ENCODE results near the gene PRTFDC1.
"Not testable (repeated sequence)": the region's sequence is repeated elsewhere in the genome, so short reads cannot be mapped to it uniquely, and the experiment has no call there.

PRTFDC1 gene

DNA sequence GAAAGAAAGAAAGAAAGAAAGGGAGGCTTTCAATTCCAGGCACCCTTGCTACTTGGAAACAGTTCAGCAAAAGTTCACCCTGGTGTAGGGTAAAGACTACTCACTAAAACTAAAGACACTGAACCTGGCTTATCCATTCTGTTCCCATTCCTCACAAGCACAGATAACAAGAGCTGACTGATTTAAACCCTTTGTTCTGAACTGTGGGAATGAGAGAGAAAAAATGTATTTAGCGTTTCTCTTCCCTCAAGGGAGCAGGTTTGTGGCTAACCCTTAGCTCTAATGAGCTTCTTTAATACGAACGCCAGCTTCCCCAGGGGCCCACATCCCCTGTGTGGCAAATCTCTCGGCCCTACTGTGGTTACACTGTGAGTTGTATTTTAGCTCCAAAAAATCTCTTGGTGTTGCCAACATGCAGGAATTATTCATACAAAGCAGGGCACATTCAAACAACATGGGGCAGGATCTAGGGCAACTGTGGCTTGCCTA is 23.3 kb downstream of the PRTFDC1 start:
- no peak for DNase-seq

DNA sequence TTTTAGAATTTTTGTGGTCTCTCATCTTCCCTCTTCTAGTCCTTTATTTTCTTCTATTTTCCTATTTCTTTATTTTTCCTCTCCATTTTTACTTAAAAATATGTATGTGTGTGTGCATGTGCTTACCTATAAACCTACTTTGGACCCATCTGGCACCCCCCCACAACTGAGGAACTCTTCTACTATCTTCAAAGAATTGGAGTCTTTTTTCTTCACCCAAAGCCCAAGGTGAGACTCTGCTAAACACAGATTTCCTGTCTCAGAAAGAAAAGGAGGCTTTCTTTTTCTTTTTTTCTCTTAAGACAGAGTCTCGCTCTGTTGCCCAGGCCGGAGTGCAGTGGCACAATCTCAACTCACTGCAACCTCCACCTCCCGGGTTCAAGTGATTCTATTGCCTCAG is 24.2 kb downstream of the PRTFDC1 start:
- DNase-seq, result no peak

DNA sequence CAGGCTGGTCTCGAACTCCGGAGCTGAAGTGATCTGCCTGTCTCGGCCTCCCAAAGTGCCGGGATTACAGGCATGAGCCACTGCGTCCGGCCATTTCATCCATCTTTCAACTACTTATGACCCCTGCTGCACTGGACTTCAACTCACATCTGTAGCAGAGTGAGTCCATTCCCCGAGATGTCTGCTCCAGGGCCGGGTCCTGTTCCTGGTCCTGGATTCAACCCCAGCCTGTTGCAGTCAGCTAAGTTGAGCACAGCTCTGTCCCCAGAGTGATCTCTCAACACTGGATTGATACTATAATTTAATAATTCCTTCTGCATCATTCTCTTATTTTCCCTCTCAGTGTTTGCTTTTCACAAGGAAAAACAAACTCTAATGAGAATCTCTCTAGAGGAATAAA is 25.8 kb downstream of the PRTFDC1 start:
- no peak for DNase-seq

DNA sequence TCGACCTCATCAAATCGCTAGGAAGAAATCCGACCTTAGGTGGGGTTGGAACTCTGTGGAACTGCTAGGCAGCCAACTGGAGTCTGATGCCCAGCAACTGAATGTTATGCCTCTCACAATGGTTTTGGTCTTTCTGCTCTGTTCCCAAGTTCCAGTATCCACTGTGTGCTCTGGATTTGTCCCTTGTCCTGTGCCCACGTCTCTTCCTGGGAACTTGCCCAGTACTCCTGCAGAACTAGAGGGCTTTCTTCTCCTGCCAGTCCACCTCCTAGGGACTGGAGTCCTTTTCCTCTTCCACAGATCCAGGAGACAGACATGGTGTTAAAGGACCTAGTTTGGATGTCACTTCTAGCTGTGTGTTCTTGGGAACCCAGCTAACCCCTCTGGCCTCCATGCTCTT is 26.6 kb downstream of the PRTFDC1 start:
- DNase-seq, result no peak

DNA sequence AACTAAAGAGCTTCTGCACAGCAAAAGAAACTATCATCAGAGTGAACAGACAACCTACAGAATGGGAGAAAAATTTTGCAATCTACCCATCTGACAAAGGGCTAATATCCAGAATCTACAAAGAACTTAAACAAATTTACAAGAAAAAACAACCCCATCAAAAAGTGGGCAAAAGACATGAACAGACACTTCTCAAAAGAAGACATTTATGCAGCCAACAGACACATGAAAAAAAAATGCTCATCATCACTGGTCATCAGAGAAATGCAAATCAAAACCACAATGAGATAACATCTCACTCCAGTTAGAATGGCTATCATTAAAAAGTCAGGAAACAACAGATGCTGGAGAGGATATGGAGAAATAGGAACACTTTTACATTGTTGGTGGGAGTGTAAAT is 27.9 kb downstream of the PRTFDC1 start:
- DNase-seq, result not testable (repeated sequence)

DNA sequence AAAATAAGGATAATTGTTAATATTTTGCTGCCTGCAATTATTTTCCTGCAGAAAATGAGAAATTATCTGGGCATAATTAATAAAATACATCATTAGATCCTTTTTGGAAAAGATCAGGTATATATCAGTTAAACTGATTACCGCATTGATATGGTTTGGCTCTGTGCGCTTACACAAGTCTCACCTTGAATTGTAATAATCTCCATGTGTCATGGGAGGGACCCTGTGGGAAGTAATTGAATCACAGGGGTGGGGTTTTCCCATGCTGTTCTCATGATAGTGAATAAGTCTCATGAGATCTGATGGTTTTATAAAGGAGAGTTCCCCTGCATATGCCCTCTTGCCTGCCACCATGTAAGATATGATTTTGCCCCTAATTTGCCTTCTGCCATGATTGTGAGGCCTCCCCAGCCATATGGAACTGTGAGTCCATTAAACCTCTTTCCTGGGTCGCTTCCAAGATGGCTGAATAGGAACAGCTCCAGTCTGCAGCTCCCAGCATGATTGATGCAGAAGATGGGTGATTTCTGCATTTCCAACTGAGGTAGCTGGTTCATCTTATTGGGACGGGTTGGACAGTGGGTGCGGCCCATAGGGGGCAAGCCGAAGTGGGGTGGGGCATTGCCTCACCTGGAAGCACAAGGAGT is 30.1 kb downstream of the PRTFDC1 start:
- peak; percentile 4 for DNase-seq

DNA sequence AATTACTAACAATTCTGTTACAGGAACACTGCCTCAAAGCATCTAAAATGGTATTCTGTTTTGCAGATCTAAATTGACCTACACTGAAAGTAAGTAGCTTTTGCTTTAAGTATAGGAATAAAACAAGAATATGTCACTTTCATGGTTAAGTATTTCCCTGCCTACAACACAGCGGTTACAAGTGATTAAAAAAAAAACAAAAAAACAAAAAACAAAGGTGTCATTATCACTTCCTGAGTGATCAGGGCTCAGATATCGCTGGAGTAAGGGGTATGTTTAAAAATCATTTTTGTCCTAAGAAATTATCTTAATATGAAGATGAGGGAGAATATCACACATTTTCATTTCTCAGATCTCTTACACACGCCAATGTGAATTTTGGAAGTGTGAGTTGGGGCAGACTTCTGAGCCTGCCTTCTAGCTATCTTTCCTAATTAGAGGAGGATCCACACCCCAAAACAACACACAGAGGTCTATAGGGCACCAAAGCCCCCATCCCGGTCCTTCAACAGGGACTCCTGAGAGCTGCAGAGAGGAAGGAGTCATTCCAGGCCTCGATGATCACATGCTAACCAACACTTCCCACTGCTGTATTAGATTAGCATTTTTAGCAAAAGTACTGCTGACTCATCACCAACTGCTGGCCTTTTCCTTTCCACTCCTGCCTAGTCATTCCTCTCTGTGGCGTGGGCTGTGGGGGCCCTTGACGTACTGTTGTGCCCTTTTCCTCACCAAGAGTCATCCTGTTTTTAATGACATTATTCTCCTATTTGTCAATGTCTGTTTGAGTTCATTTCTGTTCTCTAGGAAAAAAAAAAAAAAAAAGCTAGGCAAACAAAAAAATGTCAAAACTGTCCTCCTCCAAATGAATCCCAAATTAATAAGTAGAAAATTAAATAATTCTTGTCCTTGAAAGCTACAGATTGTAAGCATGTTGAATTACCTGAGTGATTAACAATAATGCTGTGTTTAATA is 31.2 kb downstream of the PRTFDC1 start:
- peak; percentile 35 for DNase-seq

DNA sequence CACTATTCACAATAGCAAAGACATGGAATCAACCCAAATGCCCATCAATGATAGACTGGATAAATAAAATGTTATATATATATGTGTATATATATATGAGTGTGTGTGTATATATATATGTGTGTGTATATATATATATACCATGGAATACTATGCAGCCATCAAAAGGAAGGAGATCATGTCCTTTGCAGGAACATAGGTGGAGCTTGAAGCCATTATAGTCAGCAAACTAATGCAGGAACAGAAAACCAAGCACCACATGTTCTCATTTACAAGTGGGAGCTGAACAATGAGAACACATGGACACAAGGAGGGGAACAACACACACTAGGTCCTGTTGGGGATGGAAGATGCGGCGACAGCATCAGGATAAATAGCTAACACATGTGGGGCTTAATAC is 32.2 kb downstream of the PRTFDC1 start:
- DNase-seq, result not testable (repeated sequence)

DNA sequence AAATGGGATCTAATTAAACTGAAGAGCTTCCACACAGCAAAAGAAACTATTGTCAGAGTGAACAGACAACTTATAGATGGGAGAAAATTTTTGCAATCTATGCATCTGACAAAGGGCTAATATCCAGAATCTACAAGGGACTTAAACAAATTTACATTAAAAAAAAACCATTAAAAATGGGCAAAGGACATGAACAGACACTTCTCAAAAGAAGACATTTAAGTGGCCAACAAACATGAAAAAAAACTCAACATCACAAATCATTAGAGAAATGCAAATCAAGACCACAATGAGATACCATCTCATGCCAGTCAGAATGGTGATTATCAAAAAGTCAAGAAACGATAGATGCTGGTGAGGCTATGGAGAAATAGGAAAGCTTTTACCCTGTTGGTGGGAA is 32.8 kb downstream of the PRTFDC1 start:
- not testable (repeated sequence) for DNase-seq

DNA sequence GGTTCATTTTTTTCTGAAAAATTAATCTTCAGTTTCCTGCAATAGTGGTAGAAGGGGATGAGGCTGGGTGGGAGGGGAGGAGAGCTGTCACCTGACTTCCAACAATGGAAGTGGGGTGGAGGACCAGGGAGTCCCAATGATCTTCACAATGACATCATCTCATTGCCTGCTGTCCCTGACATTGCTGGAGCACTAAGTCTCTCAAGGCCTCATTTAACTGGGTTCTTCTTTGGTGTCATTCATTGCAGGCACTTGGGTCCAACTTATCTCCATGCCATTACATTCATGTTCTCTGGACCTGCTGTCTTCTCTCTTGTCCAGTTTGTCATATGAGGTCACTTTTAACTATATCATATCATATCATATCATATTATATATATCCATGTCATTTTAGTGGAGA is 34.4 kb downstream of the PRTFDC1 start:
- no peak for DNase-seq

DNA sequence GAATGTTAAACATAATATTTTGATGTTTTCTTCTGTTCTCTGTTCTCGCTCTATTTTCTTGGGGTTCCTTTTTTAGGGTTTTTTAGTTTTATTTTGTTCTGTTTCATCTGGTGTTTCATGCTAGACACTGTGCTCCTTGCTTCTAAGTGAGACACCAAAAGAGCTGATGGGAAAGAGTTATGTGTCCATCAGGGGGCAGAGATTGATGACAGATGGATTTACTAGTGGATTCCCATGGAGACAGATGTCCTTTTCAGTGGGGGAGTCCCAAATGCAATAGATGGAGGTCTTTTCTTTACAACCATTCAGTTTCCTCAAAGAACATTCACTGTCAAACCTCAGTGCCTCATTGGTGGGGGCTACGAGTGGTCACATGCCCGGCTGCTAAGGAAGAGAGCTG is 34.9 kb downstream of the PRTFDC1 start:
- DNase-seq, result no peak

DNA sequence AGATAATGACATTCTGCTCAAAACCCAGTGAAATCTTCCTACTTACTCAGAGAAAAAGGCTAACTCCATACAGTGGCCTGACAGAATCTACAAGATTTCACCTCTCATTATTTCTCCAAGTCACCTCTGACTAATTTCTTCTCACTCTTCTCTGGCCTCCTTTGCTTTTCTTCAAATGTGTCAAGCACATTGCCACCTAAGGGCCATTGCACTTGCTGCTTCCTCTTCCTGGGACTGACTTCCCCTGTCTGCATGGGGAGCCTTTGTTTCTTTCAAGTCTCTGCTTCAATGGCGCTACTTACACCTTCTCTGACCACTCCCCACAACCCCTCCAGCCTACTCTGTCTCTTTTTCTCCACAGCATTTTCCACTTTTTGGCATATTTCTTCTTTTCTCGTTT is 36.0 kb downstream of the PRTFDC1 start:
- no peak for DNase-seq

DNA sequence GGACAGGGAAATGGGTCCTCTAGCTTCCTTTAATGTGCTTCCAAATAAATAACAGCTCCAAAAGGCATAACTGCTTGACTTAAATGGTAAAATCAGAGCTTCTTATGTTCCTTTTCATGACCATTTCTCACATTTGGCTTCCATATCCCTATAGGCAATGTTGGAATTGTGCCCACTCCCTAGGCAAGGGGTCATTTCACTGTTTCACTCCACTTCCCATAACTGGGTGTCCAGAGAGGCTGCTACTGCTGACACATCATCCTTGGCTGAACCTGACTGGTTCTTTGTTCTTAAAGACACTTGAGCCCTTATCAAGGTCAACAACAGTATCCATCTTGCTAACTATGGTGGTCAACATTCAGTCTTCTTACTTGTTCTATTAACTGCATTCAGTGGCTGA is 37.1 kb downstream of the PRTFDC1 start:
- no peak for DNase-seq

DNA sequence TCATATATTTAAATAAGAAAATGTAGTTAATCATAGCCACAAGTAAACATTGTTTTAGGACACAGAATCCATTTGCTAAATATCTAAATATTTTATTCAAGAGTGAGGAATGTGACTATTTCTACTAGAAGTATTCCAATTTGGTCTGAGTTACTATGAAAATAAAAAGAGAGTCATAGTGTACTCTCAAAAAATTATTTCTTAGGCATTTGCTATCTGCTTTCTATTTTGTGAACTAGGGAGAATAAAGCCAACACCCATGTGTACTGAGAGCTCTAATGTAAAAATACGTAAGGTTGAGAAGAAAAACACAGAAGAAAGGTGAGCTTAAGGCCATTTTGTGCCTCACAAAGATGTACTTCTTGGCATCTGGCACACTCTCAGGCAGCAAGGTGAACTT is 38.3 kb downstream of the PRTFDC1 start:
- DNase-seq, result no peak

DNA sequence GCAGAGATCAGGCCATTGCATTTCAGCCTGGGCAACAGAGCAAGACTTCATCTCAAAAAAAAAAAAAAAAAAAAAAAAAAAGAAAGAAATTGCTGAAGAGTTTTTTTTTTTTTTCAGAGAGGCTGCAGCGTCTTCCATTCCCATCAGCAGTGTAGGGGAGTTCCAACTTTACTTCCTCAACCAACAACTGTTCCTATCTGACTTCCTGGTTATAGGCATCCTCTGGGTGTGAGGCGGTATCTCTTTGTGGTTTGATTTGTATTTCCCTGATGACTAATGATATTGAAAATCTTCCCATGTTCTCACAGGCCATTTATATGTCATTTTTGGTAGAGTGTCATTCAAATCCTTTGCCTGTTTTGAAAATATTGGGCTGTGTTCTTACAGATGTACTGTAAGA is 40.2 kb downstream of the PRTFDC1 start:
- no peak for DNase-seq

DNA sequence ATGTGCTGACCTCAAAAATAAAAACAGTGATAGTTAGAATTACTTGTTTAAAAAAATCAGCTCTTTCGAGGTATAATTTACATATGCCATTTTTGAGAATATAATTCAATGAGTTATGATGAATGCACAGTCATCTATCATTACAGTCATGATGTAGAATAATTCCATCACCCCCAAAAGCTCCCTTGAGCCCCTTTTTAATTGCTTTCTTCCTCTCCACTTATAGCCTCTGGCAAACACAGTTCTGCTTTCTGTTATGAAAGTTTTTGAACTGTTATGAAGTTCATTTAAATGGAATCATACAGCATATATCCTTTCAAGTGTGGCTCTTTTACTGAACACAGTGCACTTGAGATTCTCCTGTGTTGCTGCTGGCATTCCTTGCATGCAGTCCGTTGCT is 41.4 kb downstream of the PRTFDC1 start:
- no peak for DNase-seq

DNA sequence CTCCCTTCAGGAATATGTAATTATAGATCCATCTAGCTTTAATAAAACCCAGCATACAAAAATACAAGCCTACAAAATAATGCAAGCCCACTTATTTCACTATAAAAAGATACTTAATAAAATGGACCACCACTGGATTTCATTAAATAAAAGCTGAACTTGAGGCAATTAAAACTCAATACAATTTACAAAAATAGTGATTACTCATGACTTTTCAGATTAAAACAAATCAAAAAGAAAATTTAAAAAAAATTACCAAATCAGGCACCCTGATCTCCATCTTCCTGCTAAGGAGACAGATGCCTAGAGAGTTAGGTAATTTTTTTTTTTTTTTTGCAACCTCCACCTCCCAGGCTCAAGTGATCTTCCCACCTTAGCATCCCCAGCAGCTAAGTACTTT is 41.8 kb downstream of the PRTFDC1 start:
- DNase-seq, result no peak

DNA sequence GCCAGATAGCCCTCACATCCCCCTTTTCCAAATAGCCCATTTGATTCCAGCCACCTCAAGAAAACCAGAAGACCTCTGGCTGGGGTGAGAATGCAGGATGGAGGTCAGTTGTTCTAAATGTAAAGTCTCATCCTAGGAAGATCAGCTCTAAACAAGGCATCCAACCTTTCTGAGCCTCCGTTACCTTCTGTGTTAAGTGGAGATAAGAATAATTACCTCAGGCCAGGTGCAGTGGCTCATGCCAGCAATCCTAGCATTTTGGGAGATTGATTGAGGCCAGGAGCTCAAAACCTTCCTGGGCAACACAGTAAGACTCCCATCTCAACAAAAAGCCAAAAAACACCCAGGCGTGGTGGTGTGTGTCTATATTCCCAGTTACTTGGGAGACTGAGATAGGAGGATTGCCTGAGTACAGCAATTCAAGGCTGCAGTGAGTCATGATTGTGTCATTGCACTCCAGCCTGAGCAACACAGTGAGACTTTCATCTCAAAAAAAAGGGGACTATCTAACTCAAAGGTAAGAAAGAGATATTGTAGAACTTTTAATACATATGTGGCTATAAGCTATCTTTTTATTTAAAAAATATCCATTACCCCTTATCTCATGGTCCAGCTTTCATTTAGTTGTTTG is 43.5 kb downstream of the PRTFDC1 start:
- DNase-seq, result no peak

DNA sequence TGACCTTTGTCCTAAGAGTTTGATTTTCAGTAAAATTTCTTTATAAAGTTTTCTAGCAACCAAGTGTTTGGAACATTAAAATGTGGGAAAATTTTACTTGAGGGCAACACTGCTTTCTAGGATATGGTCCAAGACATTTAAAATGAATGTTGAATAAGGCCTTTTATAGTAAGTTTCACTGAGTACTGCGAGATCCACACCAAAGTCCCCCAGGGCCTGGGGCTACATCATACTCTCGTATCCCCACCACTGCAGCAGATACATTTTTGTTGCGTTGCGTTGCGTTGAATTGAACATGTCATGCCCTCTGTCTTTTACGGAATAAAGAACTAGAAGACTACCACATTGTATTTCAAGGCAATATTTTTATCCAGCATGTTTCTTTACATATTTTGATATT is 44.5 kb downstream of the PRTFDC1 start:
- DNase-seq, result no peak

DNA sequence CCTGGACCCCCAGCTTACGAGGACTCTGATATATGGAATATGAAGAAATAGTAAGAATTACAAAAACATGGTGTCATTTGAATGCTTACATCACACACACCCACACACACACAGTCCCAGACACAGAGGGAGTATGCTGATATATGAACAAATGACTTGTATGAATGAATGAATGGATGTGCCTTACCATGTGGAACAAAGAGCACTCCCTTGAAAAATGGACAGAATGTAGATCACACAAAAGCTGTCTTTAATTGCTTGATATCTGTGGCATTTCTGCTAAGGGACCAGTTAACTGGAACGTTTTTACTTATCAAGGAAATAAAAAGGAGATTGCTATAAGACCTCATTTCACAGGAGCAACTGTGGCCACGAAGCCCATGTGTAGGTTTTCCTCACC is 46.0 kb downstream of the PRTFDC1 start:
- no peak for DNase-seq

DNA sequence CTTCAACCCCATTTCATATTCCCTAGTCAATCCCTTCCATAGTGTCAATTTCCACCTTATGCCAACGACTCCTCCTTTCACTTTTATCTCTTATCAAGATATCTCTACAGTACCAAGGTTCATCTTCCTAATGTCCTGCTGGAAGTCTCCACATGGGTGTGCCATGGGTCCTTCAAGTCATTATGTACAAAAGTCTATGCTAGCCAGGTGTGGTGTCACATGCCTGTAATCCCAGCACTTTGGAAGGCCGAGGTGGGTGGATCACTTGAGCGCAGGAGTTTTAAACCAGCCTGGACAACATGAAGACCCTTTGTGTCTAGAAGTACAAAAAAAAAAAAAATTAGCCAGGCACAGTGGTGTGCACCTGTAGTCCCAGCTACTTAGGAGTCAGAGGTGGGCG is 47.6 kb downstream of the PRTFDC1 start:
- DNase-seq, result no peak

DNA sequence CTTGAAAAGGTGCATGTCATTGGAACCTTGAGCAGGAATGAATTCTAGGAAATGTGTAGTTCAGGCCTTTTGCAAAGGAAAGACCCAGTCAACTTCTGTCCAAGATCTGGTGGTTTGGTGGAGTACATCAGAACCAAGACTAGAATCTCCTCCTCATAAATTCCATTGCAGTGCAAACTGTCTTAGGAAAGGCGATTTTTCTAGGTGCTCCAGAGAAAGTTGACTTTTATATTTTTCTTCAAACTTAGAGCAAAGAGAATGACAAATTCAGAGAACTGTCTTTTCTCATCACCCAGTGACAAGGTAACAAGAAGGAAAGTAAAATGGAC is 50.0 kb downstream of the PRTFDC1 start:
- no peak for DNase-seq

DNA sequence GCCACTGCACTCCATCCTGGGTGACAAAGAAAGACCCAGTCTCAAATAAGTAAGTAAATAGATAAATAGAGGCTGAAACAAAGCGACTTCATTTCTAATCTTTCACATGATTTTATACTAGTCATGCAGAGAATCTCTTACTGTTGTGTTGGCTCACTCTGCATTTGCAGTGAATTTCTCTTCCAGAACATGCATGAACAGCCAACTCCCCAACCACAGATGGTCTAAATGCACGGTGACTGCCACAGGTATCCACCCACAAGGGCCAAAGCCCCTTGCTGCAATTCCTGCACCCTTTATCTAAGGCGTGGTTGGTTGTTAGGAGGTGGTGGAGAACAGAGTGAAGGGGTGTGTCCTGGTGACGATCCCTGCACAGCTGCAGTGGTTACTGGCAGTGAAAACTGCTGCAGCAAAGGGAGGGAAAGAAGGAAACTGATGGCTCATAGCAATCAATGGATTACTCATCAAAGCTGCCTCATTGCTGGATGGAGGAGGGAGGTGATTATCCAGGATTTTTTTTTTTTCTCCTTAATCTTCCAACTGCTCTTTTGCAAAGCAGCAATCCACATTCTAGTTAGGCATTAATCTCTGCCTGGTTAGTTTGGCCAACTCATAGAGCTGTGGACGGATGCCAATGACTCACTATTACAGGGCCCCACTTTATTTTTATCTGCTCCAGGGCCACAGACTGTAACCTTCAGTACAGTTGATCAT is 50.6 kb downstream of the PRTFDC1 start:
- no peak for DNase-seq
